ENCODE results near the gene OTUB2. TPM values are rescaled to one million over a fixed set of nuclear protein-coding genes. Genes with fewer than 3 reads are reported as not detected.

OTUB2 gene
- total RNA-seq, 1 experiment from 2014 or later = 1.2 TPM

DNA sequence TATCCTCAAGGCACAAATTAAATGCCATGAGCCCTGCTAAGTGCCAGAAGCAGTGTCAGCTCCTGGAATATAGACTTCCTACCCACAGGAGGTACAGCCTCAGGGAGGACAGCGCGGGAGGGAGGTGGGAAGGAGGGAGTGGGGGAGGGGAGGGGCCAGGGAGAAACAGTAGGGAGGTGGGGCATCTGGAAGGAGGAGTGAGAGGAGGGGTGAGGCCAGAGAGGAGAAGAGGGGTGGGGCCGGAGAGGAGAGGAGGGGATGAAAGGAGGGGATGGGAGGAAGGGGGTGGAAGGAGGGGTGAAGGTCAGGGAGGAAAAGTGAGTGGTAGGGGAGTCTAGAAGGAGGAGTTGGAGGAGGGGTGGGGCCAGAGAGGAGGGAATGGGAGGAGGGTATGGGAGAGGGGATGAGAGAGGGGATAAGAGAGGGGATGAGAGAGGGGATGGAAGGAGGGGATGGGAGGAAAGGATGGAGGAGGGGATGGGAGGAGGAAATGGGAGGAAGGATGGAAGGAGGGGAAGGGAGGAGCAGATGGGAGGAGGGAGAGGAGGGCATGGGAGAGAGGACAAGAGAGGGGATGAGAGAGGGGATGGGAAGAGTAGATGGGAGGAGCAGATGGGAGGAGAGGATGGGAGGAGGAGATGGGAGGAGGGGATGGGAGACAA is 38.2 kb upstream of the OTUB2 start:
- no peaks in the 10 kb centered on the region for H3K27me3 ChIP-seq (replicated peaks; ENCODE audit: control insufficient read depth, insufficient read depth, low read length)
- BruUV-seq (replicated peaks) = no TSS peak
- H3K27me3 Mint-ChIP-seq (ENCODE audit: insufficient read depth, unreplicated experiment) = no peaks in the 10 kb centered on the region
- H3K9me3 Mint-ChIP-seq (ENCODE audit: unreplicated experiment) = no peaks in the 10 kb centered on the region
- CTCF ChIA-PET = no interaction called here
- no peak overlapping the region for H3K4me3 Mint-ChIP-seq (ENCODE audit: unreplicated experiment)
- H3K4me1 ChIP-seq = peaks cover 9% of the 10 kb centered on the region
- no peaks in the 10 kb centered on the region for H3K36me3 Mint-ChIP-seq (ENCODE audit: insufficient read depth, unreplicated experiment)
- intact Hi-C loops (cut with micrococcal nuclease; ENCODE audit: unreplicated experiment) = no loop called here
- H3K27ac Mint-ChIP-seq (ENCODE audit: unreplicated experiment) = no peak overlapping the region
- no peaks in the 10 kb centered on the region for H3K4me1 Mint-ChIP-seq (ENCODE audit: low read depth, unreplicated experiment)
- DNase-seq = no peak
- no peak for TF ChIP-seq CTCF (IDR thresholded peaks at IDR 0.05; ENCODE audit: insufficient read depth in 1 of 2, low read depth in 1 of 2, low read length in 1 of 2, severe bottlenecking in 1 of 2, unreplicated experiment in 1 of 2)
- no peaks in the 10 kb centered on the region for H3K9me3 ChIP-seq
- H3K36me3 ChIP-seq (ENCODE audit: control insufficient read depth, insufficient read depth, low read length) = no peaks in the 10 kb centered on the region
- no peak overlapping the region for H3K4me3 ChIP-seq (ENCODE audit: low read depth, low read length)
- POLR2A ChIA-PET = no interaction called here

DNA sequence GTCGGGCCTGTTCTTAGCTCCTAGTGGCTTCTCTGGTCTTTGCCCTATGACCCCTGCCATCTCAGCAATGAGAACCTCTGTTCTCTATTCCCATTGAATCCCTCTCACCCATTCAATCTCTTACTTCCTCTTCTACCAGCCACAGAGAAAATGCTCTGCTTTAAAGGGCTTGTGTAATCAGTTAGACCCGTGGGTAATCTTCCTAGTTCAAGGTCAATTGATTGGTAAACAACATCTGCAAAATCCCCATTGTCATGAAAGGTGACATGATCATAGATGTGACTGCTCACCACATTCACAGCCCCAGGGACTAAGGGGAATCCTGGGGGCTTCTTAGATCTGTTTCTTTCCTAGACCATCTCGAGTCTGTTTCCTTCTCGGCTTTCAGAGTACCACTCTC is 36.2 kb upstream of the OTUB2 start:
- Histone ChIP-seq H3K4me1 (peaks cover 6% of the 10 kb centered on the region), H3K36me3 (ENCODE audit: control insufficient read depth, insufficient read depth, low read length) (no peaks in the 10 kb centered on the region), H3K4me3 (ENCODE audit: low read depth, low read length) (no peak overlapping the region), H3K9me3 (no peaks in the 10 kb centered on the region), H3K27me3 (replicated peaks; ENCODE audit: control insufficient read depth, insufficient read depth, low read length) (no peaks in the 10 kb centered on the region)
- POLR2A ChIA-PET = no interaction called here
- H3K27ac Mint-ChIP-seq (ENCODE audit: unreplicated experiment) = no peak overlapping the region
- H3K4me1 Mint-ChIP-seq (ENCODE audit: low read depth, unreplicated experiment) = no peaks in the 10 kb centered on the region
- CTCF ChIA-PET = no interaction called here
- H3K4me3 Mint-ChIP-seq (ENCODE audit: unreplicated experiment) = no peak overlapping the region
- H3K36me3 Mint-ChIP-seq (ENCODE audit: insufficient read depth, unreplicated experiment) = no peaks in the 10 kb centered on the region
- no TSS peak for BruUV-seq (replicated peaks)
- DNase-seq = no peak
- H3K9me3 Mint-ChIP-seq (ENCODE audit: unreplicated experiment) = no peaks in the 10 kb centered on the region
- intact Hi-C loops (cut with micrococcal nuclease; ENCODE audit: unreplicated experiment) = no loop called here
- no peaks in the 10 kb centered on the region for H3K27me3 Mint-ChIP-seq (ENCODE audit: insufficient read depth, unreplicated experiment)
- TF ChIP-seq CTCF (IDR thresholded peaks at IDR 0.05; ENCODE audit: insufficient read depth in 1 of 2, low read depth in 1 of 2, low read length in 1 of 2, severe bottlenecking in 1 of 2, unreplicated experiment in 1 of 2) = no peak

GRCh38 chr14:93991212-93991611 is 34.9 kb upstream of the OTUB2 start:
- ChIA-PET POLR2A (no interaction called here), CTCF (no interaction called here)
- no peaks in the 10 kb centered on the region for H3K27me3 Mint-ChIP-seq (ENCODE audit: insufficient read depth, unreplicated experiment)
- H3K4me3 ChIP-seq (ENCODE audit: low read depth, low read length) = no peak overlapping the region
- H3K36me3 Mint-ChIP-seq (ENCODE audit: insufficient read depth, unreplicated experiment) = no peaks in the 10 kb centered on the region
- H3K9me3 Mint-ChIP-seq (ENCODE audit: unreplicated experiment) = no peaks in the 10 kb centered on the region
- intact Hi-C loops (cut with micrococcal nuclease; ENCODE audit: unreplicated experiment) = no loop called here
- BruUV-seq (replicated peaks) = no TSS peak
- no peak for DNase-seq
- H3K27ac Mint-ChIP-seq (ENCODE audit: unreplicated experiment) = no peak overlapping the region
- no peak for TF ChIP-seq CTCF (IDR thresholded peaks at IDR 0.05; ENCODE audit: insufficient read depth in 1 of 2, low read depth in 1 of 2, low read length in 1 of 2, severe bottlenecking in 1 of 2, unreplicated experiment in 1 of 2)
- no peak overlapping the region for H3K4me3 Mint-ChIP-seq (ENCODE audit: unreplicated experiment)
- H3K4me1 Mint-ChIP-seq (ENCODE audit: low read depth, unreplicated experiment) = no peaks in the 10 kb centered on the region
- H3K4me1 ChIP-seq = no peaks in the 10 kb centered on the region
- no peaks in the 10 kb centered on the region for H3K9me3 ChIP-seq
- no peaks in the 10 kb centered on the region for H3K36me3 ChIP-seq (ENCODE audit: control insufficient read depth, insufficient read depth, low read length)
- H3K27me3 ChIP-seq (replicated peaks; ENCODE audit: control insufficient read depth, insufficient read depth, low read length) = no peaks in the 10 kb centered on the region
